Stimulated activated CD4-positive, alpha-beta T cell treated with anti-CD3 and anti-CD28 coated beads, Interleukin-2, amount 100 ng/mL, for 48 hours (primary cell): ENCODE measurements around the gene SLC38A6.

Experiments used
- DNase-seq, 2 donors: peaks; one replicate each; pipeline ENCODE4 v3.0.0-alpha.2; 2020

Gene SLC38A6

DNA sequence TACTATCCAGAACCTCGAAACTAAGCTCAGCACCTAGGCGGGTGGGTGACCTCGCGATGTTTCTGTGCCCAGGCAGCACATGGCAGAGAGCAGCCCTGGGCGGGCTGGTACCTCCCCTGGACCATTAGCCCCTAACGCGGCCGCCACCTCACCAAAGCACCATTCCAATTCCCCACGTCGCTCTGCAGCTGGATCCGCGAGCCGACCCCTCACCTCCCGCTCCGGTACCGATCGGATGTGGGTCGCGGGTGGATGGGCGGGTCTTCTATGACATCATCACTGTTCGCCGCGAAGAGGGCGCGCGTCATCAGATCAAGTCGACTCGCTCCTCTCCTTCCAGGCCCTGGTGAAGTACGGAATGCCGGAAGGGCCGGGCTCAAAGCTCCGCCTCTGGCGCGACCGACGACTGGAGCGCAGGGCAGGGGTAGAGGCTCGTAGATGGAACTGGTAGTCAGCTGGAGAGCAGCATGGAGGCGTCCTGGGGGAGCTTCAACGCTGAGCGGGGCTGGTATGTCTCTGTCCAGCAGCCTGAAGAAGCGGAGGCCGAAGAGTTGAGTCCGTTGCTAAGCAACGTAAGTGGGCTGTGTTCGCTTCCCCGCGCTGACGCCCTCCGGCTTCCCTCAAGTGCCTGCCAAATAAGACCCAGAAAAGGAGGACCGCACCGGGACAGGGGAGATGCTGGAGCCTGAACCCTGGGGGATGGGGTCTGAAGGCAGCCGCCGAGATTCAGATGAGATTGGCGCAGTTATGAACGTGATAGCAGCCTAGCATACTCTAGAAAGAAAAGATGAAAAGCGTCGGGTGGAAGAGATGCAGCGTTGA is at the start of gene SLC38A6, which contains the start of gene TRMT5:
Gene SLC38A6 (plus strand): TSS at position 435 of the 822 bp plus-strand sequence. CDS start 33 bp downstream, at position 468.
Gene TRMT5 (minus strand): TSS at position 269 of the 822 bp plus-strand sequence. CDS start 106 bp downstream, at position 163.
- peak; percentile 84 to 88 for DNase-seq

GRCh38 chr14:60933920-60934655 is 47.0 kb upstream of the SLC38A6 start:
- DNase-seq, result no peak

GRCh38 chr14:60935319-60935718 is 45.7 kb upstream of the SLC38A6 start:
- no peak for DNase-seq

DNA sequence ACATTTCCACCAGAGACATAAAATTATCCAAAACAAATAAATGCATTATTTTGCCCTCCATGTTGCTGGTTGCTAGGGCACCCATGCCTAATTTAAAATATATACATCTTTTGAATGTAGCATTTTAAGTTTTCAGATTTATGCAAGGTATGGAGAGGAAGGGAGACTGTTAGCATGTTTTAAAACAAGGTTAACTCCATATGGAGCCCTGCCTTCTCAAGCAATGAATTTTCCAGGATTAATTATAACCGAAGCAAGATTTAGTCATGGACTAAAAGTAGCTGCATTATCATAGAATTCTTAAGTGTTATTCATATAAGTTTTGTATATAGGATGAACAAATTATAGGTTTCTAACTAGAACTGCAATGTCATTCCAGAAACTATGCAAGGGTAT is 37.4 kb upstream of the SLC38A6 start:
- DNase-seq, result no peak

DNA sequence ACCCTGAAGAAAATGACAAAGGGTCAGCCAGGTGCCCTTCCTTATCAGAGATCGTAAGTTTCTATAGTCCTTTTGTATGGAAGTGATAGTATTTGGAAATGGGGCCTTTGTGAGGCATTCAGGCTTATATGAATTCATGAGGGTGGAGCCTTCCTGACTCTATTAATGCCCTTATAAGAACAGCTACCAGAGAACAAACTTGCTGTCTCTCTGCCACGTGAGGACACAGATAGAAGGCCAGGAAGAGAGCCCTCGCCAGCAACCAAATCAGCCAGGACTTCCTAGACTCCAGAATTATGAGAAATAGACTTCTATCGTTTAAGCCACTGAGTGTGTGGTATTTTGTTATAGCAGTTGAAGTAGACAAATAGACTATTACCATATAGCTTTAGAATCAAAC is 36.8 kb upstream of the SLC38A6 start:
- no peak for DNase-seq

- no peak for DNase-seq
Measured at GRCh38 chr14:60945984-60946383, 35.1 kb upstream of the SLC38A6 start.

DNA sequence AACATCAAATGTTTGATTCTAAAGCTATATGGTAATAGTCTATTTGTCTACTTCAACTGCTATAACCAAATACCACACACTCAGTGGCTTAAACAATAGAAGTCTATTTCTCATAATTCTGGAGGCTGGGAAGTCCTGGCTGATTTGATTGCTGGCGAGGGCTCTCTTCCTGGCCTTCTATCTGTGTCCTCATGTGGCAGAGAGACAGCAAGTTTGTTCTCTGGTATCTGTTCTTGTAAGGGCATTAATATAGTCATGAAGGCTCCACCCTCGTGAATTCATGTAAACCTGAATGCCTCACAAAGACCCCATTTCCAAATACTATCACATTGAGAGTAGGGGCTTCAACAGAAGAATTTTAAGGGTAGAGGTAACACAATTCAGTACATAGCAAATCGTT is 34.3 kb upstream of the SLC38A6 start:
- no peak for DNase-seq

DNA sequence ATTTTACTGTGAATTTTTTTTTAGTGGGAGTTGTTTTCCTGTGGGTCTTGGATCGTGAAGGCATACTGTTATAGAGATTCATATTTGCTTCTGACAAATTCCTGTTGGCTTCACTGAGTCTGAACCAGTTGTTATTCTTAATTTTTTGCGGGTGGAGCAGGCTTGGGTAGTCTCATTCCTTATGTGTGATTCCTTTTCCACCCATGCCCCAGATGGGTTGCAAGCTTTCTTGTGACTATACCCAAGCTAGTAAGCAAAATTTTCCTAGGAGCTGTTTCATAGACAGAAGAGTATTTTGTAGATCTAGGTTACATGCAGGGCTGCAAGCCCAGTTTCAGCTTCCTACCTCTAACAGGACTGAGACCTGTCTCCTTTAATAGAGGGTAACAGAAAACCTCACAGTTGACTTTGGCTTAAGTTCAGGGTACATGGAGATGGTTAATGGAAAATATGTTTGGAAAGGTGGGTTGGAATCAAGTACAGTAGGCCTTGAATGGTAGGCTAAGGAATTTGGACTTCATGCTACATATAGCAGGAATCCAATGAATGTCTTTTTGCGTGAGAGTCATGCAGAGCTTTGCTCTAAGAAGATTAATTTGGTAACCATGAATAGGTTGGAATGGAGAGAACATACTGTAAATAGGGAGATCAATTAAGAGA is 29.1 kb upstream of the SLC38A6 start:
- DNase-seq, result no peak

DNA sequence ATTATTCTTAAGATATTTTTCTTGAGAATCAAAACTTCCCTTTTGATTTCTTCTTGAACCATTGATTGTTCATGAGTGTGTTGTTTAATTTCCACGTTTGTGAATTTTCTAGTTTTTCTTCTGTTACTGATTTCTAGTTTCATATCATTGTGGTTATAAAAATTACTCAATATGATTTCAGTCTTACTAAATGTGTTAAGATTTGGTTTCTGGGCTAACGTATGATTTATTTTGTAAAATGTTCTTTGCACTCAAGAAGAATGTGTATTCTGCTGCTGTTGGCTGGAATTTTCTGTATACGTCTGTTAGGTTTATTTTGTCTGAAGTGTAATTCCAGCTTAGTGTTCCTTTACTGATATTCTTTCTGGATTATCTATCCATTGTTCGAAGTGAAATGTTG is 24.8 kb upstream of the SLC38A6 start:
- DNase-seq, result no peak

- no peak for DNase-seq
Measured at GRCh38 chr14:60956632-60957031, 24.4 kb upstream of the SLC38A6 start.

- DNase-seq, result no peak
Measured at GRCh38 chr14:60958146-60958545, 22.9 kb upstream of the SLC38A6 start.

GRCh38 chr14:60963761-60964160 is 17.3 kb upstream of the SLC38A6 start:
- no peak for DNase-seq

DNA sequence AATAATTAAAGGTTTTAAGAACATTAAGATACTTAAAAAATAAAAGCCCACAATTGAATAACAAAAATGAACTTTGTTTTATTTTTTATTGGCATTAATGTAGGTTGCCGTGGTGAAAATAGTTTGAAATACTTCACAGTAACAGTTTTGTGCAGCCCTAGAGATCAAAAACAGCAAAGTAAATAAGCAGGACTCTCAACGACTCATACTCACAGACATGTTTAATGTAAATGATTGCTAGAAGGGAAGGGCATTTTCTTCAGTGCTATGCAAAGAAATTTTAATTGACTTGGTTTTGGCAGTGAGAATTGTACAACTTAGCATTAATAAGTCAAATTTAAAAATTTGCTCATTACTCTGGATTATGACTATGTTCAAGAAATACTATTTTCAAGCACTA is 16.1 kb upstream of the SLC38A6 start:
- no peak for DNase-seq

GRCh38 chr14:60965402-60965801 is 15.6 kb upstream of the SLC38A6 start:
- no peak for DNase-seq

- DNase-seq, result no peak
Measured at GRCh38 chr14:60968099-60968498, 12.9 kb upstream of the SLC38A6 start.

DNA sequence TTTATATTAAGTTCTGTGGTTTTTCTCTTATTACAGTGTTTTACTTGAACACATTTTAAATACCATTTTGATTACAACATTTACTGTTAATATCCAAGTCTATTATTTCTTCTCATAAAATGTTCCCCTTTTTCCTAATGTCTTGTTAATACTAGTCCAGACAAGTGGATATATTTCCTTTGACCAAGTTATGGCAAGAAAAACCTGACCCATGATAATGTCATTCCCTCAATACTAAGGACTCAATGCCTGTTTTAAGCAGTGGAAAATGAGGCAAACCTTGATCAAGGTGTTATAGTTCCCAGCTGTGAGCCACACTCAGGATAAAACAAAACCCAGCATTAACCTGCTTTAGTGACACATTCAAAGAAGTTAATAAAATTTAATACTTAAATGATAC is 12.4 kb upstream of the SLC38A6 start:
- DNase-seq, result no peak

- no peak for DNase-seq
Measured at GRCh38 chr14:60970146-60970545, 10.9 kb upstream of the SLC38A6 start.

- no peak for DNase-seq
Measured at GRCh38 chr14:60971271-60971670, 9.8 kb upstream of the SLC38A6 start.

DNA sequence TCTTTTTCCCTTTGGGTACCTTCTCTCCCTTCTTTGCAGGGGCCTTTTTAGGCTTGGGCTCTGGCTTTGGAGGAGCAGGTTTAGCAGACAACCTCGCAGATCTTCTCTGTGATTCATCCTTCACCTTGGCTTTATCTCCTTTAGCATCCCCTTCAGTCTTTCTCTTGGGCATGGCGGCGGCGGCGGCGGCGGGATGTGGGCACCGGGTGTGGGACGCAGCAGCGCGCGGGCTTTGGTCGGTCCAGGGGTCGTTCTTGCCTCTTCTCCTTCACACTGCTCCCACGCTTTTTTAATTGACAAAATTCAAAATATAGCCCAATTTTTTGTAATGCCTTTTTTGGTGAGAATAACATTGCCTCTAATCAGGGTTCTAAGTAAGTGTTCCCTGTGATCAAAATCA is 8.8 kb upstream of the SLC38A6 start:
- DNase-seq, result no peak

DNA sequence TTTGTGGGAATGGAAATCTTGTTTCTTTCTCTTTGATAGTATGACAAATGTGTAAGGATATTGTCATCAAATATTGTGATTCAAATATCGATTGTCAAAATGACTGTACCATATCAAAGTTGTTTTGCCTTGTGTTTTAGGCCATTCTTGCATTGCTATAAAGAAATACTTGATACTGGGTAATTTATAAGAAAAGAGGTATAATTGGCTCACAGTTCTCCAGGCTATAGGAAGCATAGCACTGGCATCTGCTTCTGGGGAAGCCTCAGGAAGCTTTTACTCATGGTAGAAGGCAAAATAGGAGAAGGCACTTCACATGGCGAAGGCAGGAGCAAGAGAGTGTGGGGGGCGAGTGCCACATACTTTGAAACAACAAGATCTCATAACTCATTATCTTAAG is 8.0 kb upstream of the SLC38A6 start:
- DNase-seq, result no peak

DNA sequence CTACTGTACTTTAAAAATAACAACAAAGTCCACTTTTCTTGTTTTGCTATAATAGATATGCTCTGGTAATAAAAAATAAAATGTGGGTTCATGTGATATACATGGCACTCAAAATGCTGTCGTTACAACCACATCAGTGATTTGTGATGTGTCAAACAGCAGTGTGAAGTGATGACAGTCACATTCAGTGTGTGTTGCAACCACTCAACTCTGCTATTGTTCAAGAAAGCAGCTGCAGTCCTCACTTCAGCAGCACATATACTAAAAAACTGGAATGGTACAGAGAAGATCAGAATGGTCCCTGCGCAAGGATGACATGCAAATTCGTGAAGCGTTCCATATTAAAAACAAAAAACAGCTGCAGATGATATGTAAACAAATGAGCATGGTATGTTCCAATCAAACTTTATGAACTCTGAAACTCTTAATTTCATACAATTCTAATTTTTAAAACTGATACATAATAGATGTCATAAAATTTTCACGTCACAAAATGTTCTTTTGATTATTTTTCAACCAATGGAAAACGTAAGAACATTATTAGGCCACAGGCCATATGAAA is 6.9 kb upstream of the SLC38A6 start:
- DNase-seq, result no peak

DNA sequence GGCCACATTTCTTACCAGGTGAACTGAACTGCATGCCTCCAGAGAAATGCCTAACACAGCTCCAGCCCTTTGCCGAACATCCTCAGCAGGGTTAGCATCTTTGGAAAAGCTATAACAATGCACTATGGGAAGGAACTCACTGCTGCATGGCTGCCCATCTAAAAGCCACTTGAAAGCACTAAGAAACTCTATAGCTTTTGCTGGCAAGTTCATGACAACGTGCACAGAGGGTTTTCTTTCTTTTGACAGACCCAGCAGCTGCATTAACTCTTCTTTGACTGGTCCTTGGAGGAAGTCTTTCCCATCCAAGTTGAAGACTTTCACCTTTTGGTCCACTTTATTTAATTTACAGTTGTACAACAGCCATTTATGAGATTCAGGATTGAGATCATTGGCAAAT is 5.5 kb upstream of the SLC38A6 start:
- no peak for DNase-seq

DNA sequence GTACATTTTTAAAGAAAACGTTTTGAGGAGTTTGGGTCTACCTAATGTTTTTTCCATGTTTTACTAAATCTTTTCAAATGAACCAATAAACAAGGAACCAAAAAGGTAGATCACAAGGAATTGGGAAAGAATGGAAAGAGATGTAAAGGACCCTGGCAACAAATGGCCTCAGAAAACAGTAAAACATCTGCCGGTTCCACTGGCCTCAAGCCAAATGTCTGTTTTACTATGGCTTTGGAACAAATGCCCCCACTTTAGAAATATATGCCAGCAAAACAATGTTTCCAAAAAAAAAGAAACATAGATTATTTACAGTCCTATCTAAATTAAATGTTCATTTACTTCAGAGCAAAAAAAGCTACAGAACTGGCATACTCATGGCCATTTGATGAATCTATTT is 3.2 kb upstream of the SLC38A6 start:
- DNase-seq, result no peak
